ENCODE measurements around the gene ELMO1.

GRCh38 chr7:37471619-37472018 is 23.0 kb upstream of the ELMO1 start:
- no peak for TF ChIP-seq SIX5 (IDR thresholded peaks at IDR 0.05; ENCODE audit: low read depth, low read length, severe bottlenecking)
- no peak for TF ChIP-seq POLR2AphosphoS5 (IDR thresholded peaks at IDR 0.05; ENCODE audit: low read length)
- TF ChIP-seq CHD2 (IDR thresholded peaks at IDR 0.05; ENCODE audit: borderline replicate concordance, low read depth, low read length): no peak
- TF ChIP-seq EGR1 (IDR thresholded peaks at IDR 0.05; ENCODE audit: borderline replicate concordance in 1 of 2, low read depth in 2 of 2, low read length in 2 of 2): no peak
- TF ChIP-seq ATF2 (IDR thresholded peaks at IDR 0.05; ENCODE audit: low read length): no peak
- TF ChIP-seq, protein P1, sequence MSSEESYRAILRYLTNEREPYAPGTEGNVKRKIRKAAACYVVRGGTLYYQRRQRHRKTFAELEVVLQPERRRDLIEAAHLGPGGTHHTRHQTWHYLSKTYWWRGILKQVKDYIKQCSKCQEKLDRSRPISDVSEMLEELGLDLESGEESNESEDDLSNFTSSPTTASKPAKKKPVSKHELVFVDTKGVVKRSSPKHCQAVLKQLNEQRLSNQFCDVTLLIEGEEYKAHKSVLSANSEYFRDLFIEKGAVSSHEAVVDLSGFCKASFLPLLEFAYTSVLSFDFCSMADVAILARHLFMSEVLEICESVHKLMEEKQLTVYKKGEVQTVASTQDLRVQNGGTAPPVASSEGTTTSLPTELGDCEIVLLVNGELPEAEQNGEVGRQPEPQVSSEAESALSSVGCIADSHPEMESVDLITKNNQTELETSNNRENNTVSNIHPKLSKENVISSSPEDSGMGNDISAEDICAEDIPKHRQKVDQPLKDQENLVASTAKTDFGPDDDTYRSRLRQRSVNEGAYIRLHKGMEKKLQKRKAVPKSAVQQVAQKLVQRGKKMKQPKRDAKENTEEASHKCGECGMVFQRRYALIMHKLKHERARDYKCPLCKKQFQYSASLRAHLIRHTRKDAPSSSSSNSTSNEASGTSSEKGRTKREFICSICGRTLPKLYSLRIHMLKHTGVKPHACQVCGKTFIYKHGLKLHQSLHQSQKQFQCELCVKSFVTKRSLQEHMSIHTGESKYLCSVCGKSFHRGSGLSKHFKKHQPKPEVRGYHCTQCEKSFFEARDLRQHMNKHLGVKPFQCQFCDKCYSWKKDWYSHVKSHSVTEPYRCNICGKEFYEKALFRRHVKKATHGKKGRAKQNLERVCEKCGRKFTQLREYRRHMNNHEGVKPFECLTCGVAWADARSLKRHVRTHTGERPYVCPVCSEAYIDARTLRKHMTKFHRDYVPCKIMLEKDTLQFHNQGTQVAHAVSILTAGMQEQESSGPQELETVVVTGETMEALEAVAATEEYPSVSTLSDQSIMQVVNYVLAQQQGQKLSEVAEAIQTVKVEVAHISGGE (CRISPR knock-in tag; IDR thresholded peaks at IDR 0.05): no peak
- TF ChIP-seq TARDBP (IDR thresholded peaks at IDR 0.05; ENCODE audit: borderline replicate concordance): no peak

Data from GM12878 (cell line).